GM21576 (cell line): ENCODE results near the gene METTL24.

Experiments used
- ATAC-seq: cut with Tn5 transposase; IDR thresholded peaks from one replicate; pipeline ENCODE4 v1.9.1; 2021; ENCODE audit warnings: mild to moderate bottlenecking, moderate library complexity; ENCODE audit not compliant: unreplicated experiment

METTL24 gene, protein sequence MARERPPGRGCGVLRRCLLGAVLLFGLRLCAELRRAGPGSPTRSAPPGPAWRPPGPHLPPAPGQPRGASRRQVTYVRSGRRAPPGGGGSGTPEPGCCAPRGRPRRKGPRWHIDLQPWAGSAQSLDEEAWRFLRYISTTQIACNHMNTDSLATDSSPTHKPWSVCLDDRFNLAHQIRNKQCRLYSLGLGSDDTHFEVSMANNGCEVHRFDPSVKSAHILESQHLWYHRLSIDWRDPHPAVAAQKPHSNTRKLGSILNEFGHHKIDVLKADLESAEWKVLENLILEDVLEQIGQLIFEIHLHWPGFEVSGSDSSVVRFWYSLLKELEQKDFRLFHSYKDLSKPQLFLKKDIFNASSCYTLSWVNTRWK

DNA sequence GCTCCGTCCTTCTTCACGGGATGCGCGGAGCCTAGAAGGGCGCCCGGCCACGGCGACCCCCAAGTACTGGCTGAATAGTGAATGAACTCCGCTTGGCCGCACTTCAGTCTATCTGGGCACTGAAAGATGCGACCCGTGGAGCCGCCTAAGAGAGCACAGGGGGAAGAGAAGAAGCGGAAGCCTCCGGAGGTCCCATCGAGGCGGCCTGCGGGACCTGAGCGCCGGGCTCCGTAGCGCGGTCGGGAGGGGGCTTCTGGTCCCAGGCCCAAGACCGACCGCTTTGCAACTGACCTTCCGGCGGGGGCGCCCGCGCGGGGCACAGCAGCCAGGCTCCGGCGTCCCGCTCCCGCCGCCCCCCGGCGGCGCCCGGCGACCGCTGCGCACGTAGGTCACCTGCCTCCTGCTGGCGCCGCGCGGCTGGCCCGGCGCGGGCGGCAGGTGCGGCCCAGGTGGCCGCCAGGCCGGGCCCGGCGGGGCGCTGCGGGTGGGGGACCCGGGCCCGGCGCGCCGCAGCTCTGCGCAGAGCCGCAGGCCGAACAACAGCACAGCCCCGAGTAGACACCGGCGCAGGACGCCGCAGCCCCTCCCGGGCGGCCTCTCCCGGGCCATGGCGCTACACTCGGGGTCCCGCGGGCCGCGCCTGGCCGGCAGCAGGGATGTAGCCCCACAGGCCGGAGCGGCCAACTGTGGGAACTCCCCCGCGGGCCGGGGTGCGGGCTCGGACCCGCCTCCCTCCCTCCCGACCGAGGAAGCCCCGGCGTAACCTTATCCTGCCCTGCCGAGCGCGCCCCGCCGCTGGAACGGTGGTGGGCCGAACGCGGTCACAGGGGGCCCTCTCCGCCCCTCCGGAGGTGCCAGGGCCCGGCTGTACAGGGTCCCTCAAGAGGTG is at the start of gene METTL24:
TSS of gene METTL24 (minus strand) at position 686 of the 889 bp plus-strand sequence. CDS start at position 609, 77 bp downstream.
- ATAC-seq: no peak

DNA sequence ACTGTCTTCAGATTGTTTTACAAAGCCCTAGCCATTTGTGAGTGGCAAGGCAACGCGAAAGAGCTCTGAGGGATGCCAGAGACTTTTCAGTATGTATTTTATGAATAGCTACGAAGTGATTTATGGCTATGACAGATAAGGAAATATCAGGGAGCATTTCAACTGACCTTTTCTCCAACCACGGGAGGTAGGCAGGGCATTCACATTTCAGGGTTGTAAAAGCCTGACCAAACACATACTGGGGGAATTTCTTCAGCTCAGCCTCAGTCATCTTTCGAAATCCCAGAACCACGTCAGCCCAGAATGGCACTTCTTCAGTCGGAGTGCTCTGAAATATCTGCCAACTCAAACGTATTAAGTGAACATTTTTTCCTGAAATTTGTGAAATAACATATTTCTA is 46.5 kb upstream of the METTL24 start:
- ATAC-seq: no peak

DNA sequence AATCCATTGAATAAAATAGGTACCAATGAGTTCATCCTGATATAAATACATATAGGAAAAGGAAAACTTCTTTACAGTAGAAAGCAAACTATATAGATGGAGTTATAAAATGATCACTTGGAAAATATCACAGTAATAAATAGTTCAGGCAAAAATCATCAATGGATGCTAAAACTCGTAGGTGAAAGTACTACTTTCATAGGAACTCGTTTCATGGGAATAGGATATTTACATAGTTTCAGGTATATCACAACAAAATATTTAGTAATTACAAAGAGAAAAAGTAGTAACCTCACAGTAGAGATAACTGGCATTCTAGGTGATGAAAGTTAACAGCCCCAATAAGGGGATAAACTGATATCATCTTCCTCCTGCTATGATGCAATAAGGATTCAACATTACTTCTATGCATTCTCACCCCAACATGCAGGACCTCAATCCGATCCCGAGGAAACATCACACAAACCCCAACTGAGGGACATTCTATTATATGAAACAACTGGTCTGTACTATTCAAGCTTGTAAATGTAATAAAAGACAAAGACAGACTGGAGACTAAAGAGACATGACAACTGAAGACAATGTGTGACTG is 43.5 kb upstream of the METTL24 start:
- no peak for ATAC-seq

GRCh38 chr6:110400208-110400607 is 42.1 kb upstream of the METTL24 start:
- no peak for ATAC-seq

GRCh38 chr6:110399219-110400071 is 41.3 kb upstream of the METTL24 start:
- no peak for ATAC-seq

DNA sequence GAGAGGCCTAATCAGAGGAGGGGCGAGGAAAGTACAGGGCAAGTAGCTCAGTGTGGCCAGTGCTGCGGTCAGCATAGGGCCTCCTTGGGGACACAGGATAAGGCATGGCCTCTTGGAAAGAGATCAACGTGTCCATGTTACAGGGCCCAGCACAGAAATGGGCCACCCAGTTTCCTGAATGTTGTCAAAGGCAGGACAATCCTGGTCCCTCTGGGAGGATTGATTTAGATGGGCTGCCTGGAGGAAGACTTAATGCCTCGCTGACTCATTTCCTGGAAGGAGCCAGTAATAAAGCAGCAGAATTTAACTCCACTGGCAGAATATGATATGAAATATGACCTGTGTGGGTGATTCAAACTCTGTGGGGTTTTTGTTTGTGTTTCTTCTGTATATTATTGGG is 40.6 kb upstream of the METTL24 start:
- ATAC-seq: no peak

DNA sequence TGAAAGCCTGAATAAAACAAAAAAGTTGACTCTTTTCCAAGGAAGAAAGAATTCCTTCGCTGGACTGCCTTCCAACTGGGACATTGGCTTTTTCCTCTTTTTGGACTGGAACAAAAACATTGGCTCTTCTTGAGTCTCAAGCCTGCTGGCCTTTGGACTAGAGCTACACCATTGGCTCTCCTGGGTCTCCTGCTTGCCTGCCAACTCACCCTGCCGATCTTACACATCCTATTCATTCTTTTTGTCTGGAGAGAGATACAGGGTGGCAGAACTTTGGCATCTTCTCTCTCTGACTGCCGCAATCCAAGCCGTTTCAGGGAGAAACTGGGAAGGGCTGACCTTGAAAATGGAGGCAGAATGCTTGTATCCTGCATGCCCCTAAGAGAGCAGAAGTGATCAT is 37.1 kb upstream of the METTL24 start:
- ATAC-seq: no peak

DNA sequence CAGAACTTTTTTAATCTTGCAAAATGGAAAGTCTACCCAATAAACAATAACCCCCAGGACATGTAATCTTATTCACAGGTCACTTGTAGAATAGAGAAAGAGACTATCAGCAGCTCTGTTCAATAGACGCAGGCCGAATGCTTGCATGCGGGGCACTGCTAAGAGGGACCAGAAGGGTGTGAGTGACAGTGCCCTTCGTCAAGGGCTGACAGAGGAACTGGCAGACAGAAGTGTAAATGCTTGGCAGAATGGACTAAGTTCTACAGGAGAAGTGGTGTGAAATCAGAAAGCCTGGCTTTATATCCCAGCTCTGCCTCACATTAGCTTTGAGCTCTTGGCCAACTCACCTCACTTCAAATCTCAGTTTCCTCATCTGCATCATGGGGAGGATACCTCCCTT is 36.3 kb upstream of the METTL24 start:
- no peak for ATAC-seq

- ATAC-seq: no peak
Measured at GRCh38 chr6:110392727-110393126, 34.6 kb upstream of the METTL24 start.

DNA sequence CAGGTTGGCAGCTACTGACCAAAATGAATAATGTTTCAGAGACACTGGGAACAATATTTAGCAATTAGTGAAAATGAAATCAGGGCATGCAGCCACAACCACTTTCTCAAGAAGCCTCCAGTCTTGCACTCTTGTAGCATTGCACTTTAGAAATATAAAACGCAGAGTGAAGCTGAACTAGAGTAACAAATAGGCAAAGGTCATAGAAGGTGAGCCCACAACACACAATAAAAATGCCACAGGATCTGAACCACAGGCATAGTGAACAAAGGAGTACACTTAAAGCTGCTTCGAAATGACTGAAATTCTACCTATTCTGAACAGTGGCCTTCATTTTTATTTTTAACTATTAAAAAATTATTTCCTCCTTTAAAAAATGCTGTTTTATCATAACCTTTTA is 32.3 kb upstream of the METTL24 start:
- no peak for ATAC-seq

GRCh38 chr6:110389689-110390382 is 31.7 kb upstream of the METTL24 start:
- no peak for ATAC-seq

DNA sequence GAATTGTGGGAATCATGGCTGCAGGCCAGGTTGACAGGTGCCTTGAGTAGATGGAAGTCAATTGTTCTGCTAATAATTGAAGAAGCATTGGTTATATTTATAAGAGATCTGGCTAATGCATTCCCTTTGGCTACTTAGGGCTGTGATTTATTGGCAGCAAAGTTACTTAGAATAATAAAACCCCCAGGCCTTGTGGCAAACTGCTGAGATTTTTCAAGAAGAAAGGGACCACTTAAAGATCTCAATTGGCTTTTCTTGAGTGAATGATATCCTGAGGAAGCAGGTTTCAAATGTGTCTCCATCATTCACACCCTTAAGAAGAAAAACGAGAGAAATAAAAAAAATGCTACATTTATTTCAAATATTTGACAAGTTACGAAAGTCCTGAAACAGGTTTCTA is 29.8 kb upstream of the METTL24 start:
- ATAC-seq: no peak

DNA sequence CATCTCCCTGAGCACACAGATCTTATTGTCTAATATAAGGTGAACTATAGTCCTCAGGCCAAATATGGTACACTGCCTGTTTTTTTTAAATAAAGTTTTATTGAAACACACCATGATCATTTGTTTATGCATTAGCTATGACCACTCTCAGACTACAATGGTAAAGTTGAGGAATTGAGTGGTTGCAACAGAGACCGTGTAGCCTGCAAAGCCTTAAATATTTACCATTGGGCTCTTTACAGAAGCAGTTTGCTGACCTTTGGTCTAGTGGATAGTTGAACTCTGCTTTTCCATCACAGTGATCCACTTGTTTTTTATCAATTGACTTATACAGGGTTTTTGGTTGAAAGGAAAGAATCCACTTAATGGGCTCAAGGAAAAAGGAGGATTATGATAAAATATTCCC is 27.3 kb upstream of the METTL24 start:
- no peak for ATAC-seq

GRCh38 chr6:110378552-110378951 is 20.4 kb upstream of the METTL24 start:
- no peak for ATAC-seq

GRCh38 chr6:110369066-110369465 is 10.9 kb upstream of the METTL24 start:
- no peak for ATAC-seq

DNA sequence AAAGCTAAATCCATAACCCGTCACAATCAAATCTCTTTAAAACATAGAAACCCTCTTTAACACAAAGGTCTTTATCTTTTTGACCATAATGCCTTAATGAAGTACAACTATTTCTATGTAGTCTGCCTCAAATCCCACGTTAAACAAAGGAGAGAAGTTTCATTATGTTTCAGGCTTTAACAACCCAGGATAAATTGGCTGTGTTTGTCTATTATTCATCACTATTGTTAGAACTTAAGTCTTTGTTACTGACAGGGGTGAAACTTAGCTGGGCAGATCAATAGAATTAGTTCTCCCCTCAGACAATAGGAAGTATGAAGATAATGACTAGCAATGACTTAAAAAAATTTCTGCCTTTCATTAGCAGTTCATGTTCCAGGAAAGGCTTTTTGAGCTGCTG is 10.1 kb upstream of the METTL24 start:
- ATAC-seq: no peak

- no peak for ATAC-seq
Measured at GRCh38 chr6:110367825-110368224, 9.7 kb upstream of the METTL24 start.

DNA sequence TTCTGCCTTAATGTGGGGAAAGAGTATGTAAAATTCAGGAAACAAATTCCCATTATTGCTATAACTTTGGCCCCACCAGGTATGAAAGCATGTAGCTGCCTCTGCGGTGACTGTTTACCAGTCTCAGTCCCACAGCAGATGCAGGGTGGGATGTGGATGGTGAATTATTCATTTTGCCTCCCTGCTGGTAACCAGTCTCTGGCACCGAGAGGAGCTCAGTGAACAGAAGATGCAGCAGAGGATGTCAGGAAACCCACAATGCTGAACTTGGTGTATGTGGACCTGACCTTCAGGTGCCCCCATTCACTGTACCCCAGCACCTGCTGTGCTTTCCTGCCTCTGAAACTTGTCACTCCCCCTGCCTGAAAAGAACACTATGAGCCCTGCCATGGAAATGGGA is 8.8 kb upstream of the METTL24 start:
- no peak for ATAC-seq

DNA sequence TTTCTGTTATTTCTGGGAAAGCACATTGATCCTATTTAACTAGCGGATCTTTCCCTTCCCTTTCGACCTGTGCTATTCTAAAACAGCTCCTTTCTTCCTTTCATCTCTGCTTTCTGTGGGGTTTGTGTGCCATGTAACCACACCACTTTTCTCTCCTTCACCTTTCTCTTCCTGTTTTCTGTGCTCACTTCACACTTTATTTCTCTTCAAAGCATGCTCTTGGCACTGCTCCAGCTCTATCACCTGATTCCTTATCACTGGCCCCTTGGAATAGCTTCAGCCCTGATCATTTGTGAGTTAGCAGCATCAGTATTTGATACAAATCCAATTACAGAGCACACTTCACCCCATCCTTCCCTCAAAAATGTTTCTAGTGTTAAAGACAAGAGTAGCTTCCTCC is 8.1 kb upstream of the METTL24 start:
- no peak for ATAC-seq
